ENCODE data around the gene CEACAM21.
A peak's percentile ranks its signal among the peaks of the same experiment; 100 is the strongest.

Gene CEACAM21

DNA sequence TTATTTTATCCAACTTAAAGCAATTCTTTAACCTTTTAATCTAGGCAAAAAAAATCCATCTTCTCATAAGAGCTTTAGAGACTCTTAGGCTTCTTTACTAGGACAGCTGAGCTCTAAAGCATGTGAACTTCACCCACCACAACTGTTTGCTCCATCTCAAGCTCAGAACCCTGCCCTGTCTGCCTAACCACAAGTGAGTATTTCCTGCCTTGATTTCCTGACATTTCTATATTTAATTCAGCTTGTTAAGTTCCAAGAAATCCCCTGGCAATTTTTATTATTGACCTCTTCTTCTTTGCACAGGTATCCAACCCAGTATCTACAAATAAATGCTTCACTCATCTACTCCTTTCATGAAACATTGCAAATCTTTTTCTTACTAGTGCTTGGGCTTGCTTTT, 21.1 kb upstream of the CEACAM21 start:
- no peak for TF ChIP-seq CTCF (IDR thresholded peaks at IDR 0.05)
- H3K4me3 ChIP-seq = no peak overlapping the region
- no peak overlapping the region for H3K27ac ChIP-seq
- no peak for DNase-seq (ENCODE audit: low spot score)

DNA sequence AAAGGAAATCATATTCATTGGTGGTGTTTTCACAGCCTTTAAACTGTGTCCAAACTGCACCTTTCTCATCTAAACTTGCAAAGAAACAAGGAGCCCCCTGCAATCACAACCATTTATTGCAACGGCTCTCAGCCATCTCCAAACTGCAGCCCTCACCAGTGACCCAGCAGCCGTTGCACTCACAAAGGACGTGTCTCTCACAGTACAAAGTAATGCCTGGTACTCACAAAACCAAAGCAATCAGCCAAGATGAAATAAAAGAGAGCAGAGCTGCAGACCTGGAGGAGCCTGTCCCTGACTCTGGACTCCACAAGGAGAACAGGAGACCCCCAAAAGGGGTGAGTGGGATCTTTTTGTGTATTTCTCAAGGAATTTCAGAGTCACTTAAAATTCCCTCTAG, 20.2 kb upstream of the CEACAM21 start:
- TF ChIP-seq CTCF (IDR thresholded peaks at IDR 0.05) = no peak
- Histone ChIP-seq H3K4me3 (no peak overlapping the region), H3K27ac (no peak overlapping the region)
- no peak for DNase-seq (ENCODE audit: low spot score)

GRCh38 chr19:41563854-41564514, 12.0 kb upstream of the CEACAM21 start:
- H3K4me3 ChIP-seq = peak overlapping the region; percentile 52

DNA sequence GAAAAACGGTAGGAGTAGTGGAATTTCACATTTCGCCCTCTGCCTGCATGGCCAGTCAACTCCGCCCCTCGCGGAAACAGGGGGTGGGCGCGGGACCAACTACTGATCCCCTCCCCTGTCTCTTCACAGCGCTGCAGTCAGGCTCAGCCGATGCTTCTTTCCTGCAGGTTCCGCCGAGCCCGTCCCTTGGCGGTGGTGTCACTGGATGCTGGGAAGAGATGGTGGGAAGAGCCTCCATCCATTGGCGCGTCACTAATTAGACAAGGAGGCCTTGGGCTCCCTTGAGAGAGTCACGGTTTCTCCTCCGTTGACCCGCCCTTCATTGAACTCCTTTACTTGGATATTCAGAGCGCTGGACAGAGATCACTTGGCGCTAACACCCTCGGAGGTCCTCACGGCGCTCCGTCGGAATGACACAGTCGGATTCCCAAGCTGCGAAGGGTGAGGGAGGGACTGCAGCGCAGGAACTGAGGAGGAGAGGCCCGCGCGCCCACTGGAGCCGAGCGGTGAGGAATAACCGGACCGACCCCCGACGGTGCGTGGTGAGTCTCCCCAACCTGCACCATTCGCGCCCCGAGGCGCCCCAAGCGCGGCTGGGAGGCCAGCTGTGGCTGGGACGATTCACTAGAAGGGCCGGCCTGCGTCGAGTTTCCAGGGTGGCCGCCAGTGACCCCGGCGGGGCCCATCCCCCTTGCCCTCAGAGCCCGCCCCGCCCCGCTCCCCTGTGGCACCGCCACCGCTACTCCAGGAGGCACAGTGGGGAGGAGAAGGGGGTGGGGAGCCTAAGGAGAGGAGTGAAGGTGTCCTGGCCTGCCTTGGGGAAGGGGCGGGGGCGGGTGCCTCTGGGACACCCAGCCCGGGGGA, 11.2 kb upstream of the CEACAM21 start:
- peak overlapping the region; percentile 52 for H3K4me3 ChIP-seq
- peak; percentile 65 for DNase-seq (ENCODE audit: low spot score)
- TF ChIP-seq CTCF (IDR thresholded peaks at IDR 0.05) = no peak
- no peak overlapping the region for H3K27ac ChIP-seq

More at GRCh38 chr19:41563854-41564514, 12.0 kb upstream of the CEACAM21 start:
- TF ChIP-seq CTCF (IDR thresholded peaks at IDR 0.05) = no peak
- no peak for DNase-seq (ENCODE audit: low spot score)
- no peak overlapping the region for H3K27ac ChIP-seq

DNA sequence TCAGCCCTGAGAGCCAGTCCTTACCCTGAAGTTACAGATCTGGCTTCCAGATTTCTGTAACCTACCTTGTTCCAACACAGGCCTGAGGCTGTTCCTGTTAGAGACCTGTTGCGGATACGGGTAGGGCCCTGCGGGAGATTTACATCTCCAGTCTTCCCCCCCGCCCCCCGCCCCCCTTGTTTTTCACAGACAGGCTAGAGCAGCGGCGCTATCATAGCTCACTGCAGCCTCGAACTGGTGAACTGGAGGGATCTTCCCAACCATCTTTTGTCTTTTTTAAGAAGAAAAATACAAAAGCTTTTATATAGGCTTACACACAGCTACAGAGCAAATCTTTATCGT, 10.6 kb upstream of the CEACAM21 start:
- H3K4me3 ChIP-seq = peak overlapping the region; percentile 52
- H3K27ac ChIP-seq = no peak overlapping the region
- TF ChIP-seq CTCF (IDR thresholded peaks at IDR 0.05) = no peak
- no peak for DNase-seq (ENCODE audit: low spot score)

DNA sequence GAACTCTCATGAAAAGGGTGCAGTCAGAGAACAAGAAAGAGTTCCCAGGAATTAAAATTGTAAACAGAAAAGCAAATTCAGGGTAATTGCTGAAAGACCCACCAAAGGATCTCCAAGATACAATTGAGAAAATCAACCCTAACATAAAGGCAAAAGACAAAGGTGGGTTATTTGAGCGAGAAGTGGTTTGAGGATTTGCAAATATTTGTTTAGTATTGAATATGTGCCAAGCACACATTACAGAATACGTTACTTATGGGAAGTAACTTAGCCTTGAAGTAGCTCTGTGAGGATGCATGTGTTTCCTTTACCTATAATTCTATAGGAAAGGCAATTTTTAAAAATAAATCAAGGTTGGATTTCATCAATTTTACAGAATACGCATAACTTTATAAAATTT, 10.0 kb upstream of the CEACAM21 start:
- TF ChIP-seq CTCF (IDR thresholded peaks at IDR 0.05) = no peak

More for the DNA sequence above, 10.0 kb upstream of the CEACAM21 start:
- H3K4me3 ChIP-seq = no peak overlapping the region
- no peak overlapping the region for H3K27ac ChIP-seq
- no peak for DNase-seq (ENCODE audit: low spot score)

All from coronary artery (tissue), 2 donors.